BLaER1 (cell line): ENCODE results near the gene MAPKAPK2.
"Not testable (repeated sequence)": the region's sequence is repeated elsewhere in the genome, so short reads cannot be mapped to it uniquely, and the experiment has no call there.

Experiments used
- H3K27ac ChIP-seq: shearing (Covaris generic); formaldehyde crosslinking; 2 replicates; pipeline ENCODE4 v1.8.1; 2022
- H3K27me3 ChIP-seq: shearing (Covaris generic); formaldehyde crosslinking; 2 replicates; pipeline ENCODE4 v1.8.1; 2022
- H3K36me3 ChIP-seq: shearing (Covaris generic); formaldehyde crosslinking; 2 replicates; pipeline ENCODE4 v1.8.1; 2022
- H3K4me1 ChIP-seq: shearing (Covaris generic); formaldehyde crosslinking; 2 replicates; pipeline ENCODE4 v1.8.1; 2022
- H3K4me2 ChIP-seq: shearing (Covaris generic); formaldehyde crosslinking; 2 replicates; pipeline ENCODE4 v1.8.1; 2022
- H3K4me3 ChIP-seq: shearing (Covaris generic); formaldehyde crosslinking; 2 replicates; pipeline ENCODE4 v1.8.1; 2022
- H3K9ac ChIP-seq: shearing (Covaris generic); formaldehyde crosslinking; 2 replicates; pipeline ENCODE4 v1.8.1; 2022
- H3K9me3 ChIP-seq: shearing (Covaris generic); formaldehyde crosslinking; 2 replicates; pipeline ENCODE4 v1.8.1; 2022
- H4K20me1 ChIP-seq: shearing (Covaris generic); formaldehyde crosslinking; 2 replicates; pipeline ENCODE4 v1.8.1; 2022
- Cebpa-rat ChIP-seq: shearing (Covaris generic); IDR thresholded peaks from 2 replicates; pipeline ENCODE4 v1.8.1; 2022

Gene MAPKAPK2

DNA sequence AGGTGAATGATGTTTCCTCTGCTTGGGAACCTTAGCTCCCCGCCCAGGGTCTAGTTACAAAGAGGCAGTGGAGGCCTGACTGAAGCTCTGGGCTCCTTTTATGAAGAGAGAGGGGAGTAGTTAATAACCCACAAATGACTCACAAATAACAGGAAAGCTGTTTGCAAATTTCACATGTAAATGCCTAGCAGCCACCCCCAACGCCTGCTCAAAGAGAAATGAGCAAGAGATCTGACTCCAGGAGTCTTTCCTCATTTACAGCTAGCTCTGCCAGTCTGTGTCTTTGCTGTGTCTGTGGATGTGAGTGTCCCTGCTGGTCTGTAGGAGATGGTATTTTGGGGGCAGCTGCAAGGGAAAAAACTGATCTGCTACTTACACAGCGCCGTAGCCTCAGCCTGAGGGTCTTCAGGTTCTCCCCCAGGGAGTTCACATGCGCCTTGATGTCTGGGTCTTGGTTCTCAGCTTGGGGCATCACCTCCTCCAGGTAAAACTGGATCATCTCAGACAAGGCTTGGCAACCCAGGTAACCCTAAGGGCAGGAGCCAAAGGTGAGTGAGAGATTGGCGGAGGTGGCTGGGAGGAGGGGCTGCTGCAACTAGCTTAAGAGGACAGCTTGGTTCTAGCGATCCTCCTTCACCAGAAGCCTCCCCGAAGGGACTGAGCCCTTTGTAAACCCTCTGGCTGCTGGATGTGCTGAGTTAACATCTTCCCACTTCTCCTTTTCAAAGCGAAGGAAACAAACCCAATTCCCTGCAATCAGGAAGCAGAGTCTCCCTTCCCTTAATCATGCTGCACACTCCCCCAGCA is 86.0 kb downstream of the MAPKAPK2 start, which contains the start of gene IL19:
Gene IL19 (plus strand): TSS at position 243 of the 807 bp plus-strand sequence. CDS start 65,890 bp downstream, outside the sequence.
- Histone ChIP-seq H3K4me3 (no peak within 1 kb of the TSS), H3K4me2 (peak within 1 kb of the TSS; percentile 58)

DNA sequence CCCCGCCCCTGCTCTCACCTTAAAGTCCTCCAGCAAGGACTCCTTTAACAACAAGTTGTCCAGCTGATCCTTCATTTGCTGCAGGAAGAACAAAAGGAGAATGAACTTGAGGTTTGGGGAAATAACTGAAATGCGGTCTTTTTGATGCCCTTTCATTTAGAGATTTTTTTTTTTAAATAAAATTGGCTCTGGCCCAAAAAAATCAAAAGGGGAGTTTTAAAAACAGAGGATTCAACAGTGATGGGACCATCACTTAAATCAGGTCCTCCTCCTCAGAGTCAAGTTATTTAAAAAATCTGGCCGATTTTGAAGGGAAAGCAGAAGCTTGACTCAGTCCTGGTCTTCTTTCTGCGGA is 86.6 kb downstream of the MAPKAPK2 start:
- TF ChIP-seq Cebpa-rat, result no peak
- Histone ChIP-seq H3K4me1 (peaks cover 67% of the 10 kb centered on the region), H3K9me3 (no peaks in the 10 kb centered on the region), H3K9ac (no peak overlapping the region), H3K27me3 (no peaks in the 10 kb centered on the region; the same call in 1 of the 2 replicates), H4K20me1 (no peaks in the 10 kb centered on the region), H3K27ac (no peak overlapping the region), H3K36me3 (no peaks in the 10 kb centered on the region), H3K4me2 (peak overlapping the region; percentile 58), H3K4me3 (no peak overlapping the region)

More for the DNA sequence above, 86.0 kb downstream of the MAPKAPK2 start, which contains the start of gene IL19:
- Histone ChIP-seq H3K36me3 (no peaks in the 10 kb centered on the region), H3K4me1 (peaks cover 72% of the 10 kb centered on the region), H3K27ac (no peak within 1 kb of the TSS), H3K9ac (no peak within 1 kb of the TSS), H3K27me3 (no peaks in the 10 kb centered on the region; the same call in 1 of the 2 replicates), H4K20me1 (no peaks in the 10 kb centered on the region), H3K9me3 (no peaks in the 10 kb centered on the region)
- no peak for TF ChIP-seq Cebpa-rat

- H3K36me3 ChIP-seq, result no peaks in the 10 kb centered on the region
- no peaks in the 10 kb centered on the region for H4K20me1 ChIP-seq
- no peaks in the 10 kb centered on the region for H3K9me3 ChIP-seq
- no peaks in the 10 kb centered on the region; the same call in 1 of the 2 replicates for H3K27me3 ChIP-seq
- H3K4me3 ChIP-seq, result no peak within 1 kb of the TSS
- no peak within 1 kb of the TSS for H3K9ac ChIP-seq
- H3K4me1 ChIP-seq, result peaks cover 59% of the 10 kb centered on the region
- TF ChIP-seq Cebpa-rat, result no peak
- H3K27ac ChIP-seq, result no peak within 1 kb of the TSS
- H3K4me2 ChIP-seq, result peak within 1 kb of the TSS; percentile 58
These were observed 87.7 kb downstream of the MAPKAPK2 start, which contains the start of gene IL10 for GRCh38 chr1:206772243-206772937. TSS of gene IL10 (minus strand) at chr1:206772494. CDS start at chr1:206772435, 59 bp downstream.

DNA sequence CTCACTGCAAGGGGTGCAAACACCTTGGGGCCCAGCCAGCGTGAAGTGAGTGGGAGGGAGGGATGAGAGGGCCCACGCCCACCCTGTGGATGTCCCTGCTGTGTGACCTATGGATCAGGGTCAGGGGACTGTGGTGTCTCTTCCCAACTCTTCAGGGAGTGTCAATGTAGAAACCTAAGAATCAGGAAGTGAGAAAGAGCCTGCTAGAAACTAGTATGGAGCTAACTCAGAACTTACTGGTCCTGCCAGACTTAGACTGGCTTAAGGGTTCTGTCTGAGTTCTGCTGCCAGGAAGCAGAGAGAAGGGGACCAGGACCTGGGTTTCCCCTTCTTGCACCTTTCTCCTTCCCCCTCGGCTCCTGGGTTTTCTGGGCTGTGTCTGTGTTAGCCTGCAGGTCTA is 89.4 kb downstream of the MAPKAPK2 start:
- peaks cover 50% of the 10 kb centered on the region for H3K4me1 ChIP-seq
- H3K4me2 ChIP-seq, result peak overlapping the region; percentile 11; the same call in 1 of the 2 replicates
- H3K9ac ChIP-seq, result no peak overlapping the region
- H3K27ac ChIP-seq, result no peak overlapping the region
- no peak overlapping the region for H3K4me3 ChIP-seq
- no peaks in the 10 kb centered on the region; the same call in 1 of the 2 replicates for H3K27me3 ChIP-seq
- no peak for TF ChIP-seq Cebpa-rat
- no peaks in the 10 kb centered on the region for H3K36me3 ChIP-seq
- no peaks in the 10 kb centered on the region for H3K9me3 ChIP-seq
- no peaks in the 10 kb centered on the region for H4K20me1 ChIP-seq

GRCh38 chr1:206776229-206776628 is 91.5 kb downstream of the MAPKAPK2 start:
- no peaks in the 10 kb centered on the region for H4K20me1 ChIP-seq
- no peaks in the 10 kb centered on the region for H3K36me3 ChIP-seq
- TF ChIP-seq Cebpa-rat, result no peak
- H3K27ac ChIP-seq, result no peak overlapping the region
- peaks cover 33% of the 10 kb centered on the region for H3K4me1 ChIP-seq
- no peak overlapping the region for H3K4me2 ChIP-seq
- H3K27me3 ChIP-seq, result no peaks in the 10 kb centered on the region
- no peak overlapping the region for H3K9ac ChIP-seq
- H3K4me3 ChIP-seq, result no peak overlapping the region
- no peaks in the 10 kb centered on the region for H3K9me3 ChIP-seq

DNA sequence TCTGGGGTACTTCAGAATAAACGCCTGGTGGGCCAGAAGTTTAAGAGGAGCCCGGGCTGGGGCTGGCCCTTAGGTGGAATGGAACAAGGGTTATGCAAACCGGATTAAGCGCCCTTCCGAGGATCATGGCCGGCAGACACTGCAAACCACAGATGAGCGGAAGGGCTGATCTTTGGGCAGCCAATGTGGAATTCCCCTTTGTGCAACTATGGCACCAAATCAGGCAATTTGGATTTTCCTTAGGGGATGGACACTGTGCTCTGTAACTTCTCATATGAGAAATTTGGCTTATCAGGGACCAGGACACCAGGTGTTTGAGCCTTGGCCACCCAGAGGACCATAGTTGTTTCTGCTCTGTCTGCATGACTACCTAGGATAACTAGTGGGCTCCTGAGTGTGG is 93.3 kb downstream of the MAPKAPK2 start:
- no peaks in the 10 kb centered on the region for H3K9me3 ChIP-seq
- no peaks in the 10 kb centered on the region for H4K20me1 ChIP-seq
- H3K4me1 ChIP-seq, result peaks cover 30% of the 10 kb centered on the region
- H3K9ac ChIP-seq, result no peak overlapping the region
- no peaks in the 10 kb centered on the region for H3K36me3 ChIP-seq
- H3K27me3 ChIP-seq, result no peaks in the 10 kb centered on the region
- TF ChIP-seq Cebpa-rat, result no peak
- H3K4me2 ChIP-seq, result no peak overlapping the region
- no peak overlapping the region for H3K4me3 ChIP-seq
- no peak overlapping the region for H3K27ac ChIP-seq

- not testable (repeated sequence) for H3K9ac ChIP-seq, H3K4me2 ChIP-seq, H3K9me3 ChIP-seq, H4K20me1 ChIP-seq, H3K4me3 ChIP-seq, H3K36me3 ChIP-seq, H3K27ac ChIP-seq, H3K27me3 ChIP-seq
- H3K4me1 ChIP-seq, result peaks cover 35% of the 10 kb centered on the region
These were observed 94.2 kb downstream of the MAPKAPK2 start for GRCh38 chr1:206778911-206779310.

GRCh38 chr1:206779638-206780037 is 94.9 kb downstream of the MAPKAPK2 start:
- no peak overlapping the region for H3K27ac ChIP-seq
- TF ChIP-seq Cebpa-rat, result no peak
- no peak overlapping the region for H3K9ac ChIP-seq
- H3K27me3 ChIP-seq, result no peaks in the 10 kb centered on the region
- no peaks in the 10 kb centered on the region for H3K36me3 ChIP-seq
- H3K4me2 ChIP-seq, result no peak overlapping the region; the same call in 1 of the 2 replicates
- no peaks in the 10 kb centered on the region for H4K20me1 ChIP-seq
- H3K4me1 ChIP-seq, result peaks cover 35% of the 10 kb centered on the region
- H3K9me3 ChIP-seq, result no peaks in the 10 kb centered on the region
- H3K4me3 ChIP-seq, result no peak overlapping the region

GRCh38 chr1:206782448-206782847 is 97.7 kb downstream of the MAPKAPK2 start:
- no peak overlapping the region for H3K27ac ChIP-seq
- H3K9ac ChIP-seq, result no peak overlapping the region
- no peak for TF ChIP-seq Cebpa-rat
- H4K20me1 ChIP-seq, result no peaks in the 10 kb centered on the region
- H3K27me3 ChIP-seq, result no peaks in the 10 kb centered on the region
- no peaks in the 10 kb centered on the region for H3K9me3 ChIP-seq
- peak overlapping the region; percentile 85 for H3K4me2 ChIP-seq
- H3K4me1 ChIP-seq, result peaks cover 52% of the 10 kb centered on the region
- peak overlapping the region; percentile 27; the same call in 1 of the 2 replicates for H3K4me3 ChIP-seq
- H3K36me3 ChIP-seq, result no peaks in the 10 kb centered on the region

- no peaks in the 10 kb centered on the region for H3K36me3 ChIP-seq
- H3K4me2 ChIP-seq, result peak overlapping the region; percentile 85
- H4K20me1 ChIP-seq, result no peaks in the 10 kb centered on the region
- no peak overlapping the region for H3K4me3 ChIP-seq
- no peaks in the 10 kb centered on the region for H3K9me3 ChIP-seq
- no peaks in the 10 kb centered on the region for H3K27me3 ChIP-seq
- H3K4me1 ChIP-seq, result peaks cover 52% of the 10 kb centered on the region
- H3K9ac ChIP-seq, result no peak overlapping the region
- no peak overlapping the region for H3K27ac ChIP-seq
- no peak for TF ChIP-seq Cebpa-rat
These were observed 98.8 kb downstream of the MAPKAPK2 start for GRCh38 chr1:206783506-206783905.
